CD14-positive monocyte (primary cell): Measurements from ENCODE around the gene OFD1. TPM values are rescaled to one million over a fixed set of nuclear protein-coding genes. Genes with fewer than 3 reads are reported as not detected.
A peak's percentile ranks its signal among the peaks of the same experiment; 100 is the strongest.

Experiments used
- DNase-seq, 3 donors: peaks; one replicate each; pipeline ENCODE4 v3.0.0-alpha.2; 2011 to 2022
- H2AFZ ChIP-seq: 2 replicates; pipeline ENCODE4 v1.6.0; 2012; ENCODE audit warnings: mild to moderate bottlenecking, low read depth, low read length, inconsistent platforms; ENCODE audit not compliant: insufficient read depth, poor library complexity, severe bottlenecking
- H3K27ac ChIP-seq, 2 donors: 1 replicate in 1 of 2; 2 replicates in 1 of 2; pipeline ENCODE4 v1.5.1; 2012 to 2013; ENCODE audit warnings: low read length in 2 of 2, control low read depth in 1 of 2, inconsistent platforms in 1 of 2, low read depth in 1 of 2, mild to moderate bottlenecking in 1 of 2
- H3K27me3 ChIP-seq, 2 donors: one replicate each; pipeline versions ENCODE4 v1.6.0 to v1.6.1; 2011 to 2013; ENCODE audit warnings: low read length in 2 of 2; ENCODE audit not compliant: control insufficient read depth in 2 of 2, insufficient read depth in 2 of 2
- H3K36me3 ChIP-seq, 2 donors: replicated peaks in 1 of 2; 1 replicate in 1 of 2; 2 replicates in 1 of 2; pipeline versions ENCODE4 v1.5.1 to v1.6.1; 2012 to 2013; ENCODE audit warnings: low read length in 2 of 2, control low read depth in 1 of 2, inconsistent platforms in 1 of 2, mild to moderate bottlenecking in 1 of 2; ENCODE audit not compliant: insufficient read depth in 2 of 2, control insufficient read depth in 1 of 2
- H3K4me1 ChIP-seq, 2 donors: 1 replicate in 1 of 2; 2 replicates in 1 of 2; pipeline versions ENCODE4 v1.5.1 to v1.6.1; 2012 to 2013; ENCODE audit warnings: low read length in 2 of 2, control low read depth in 1 of 2, inconsistent platforms in 1 of 2, mild to moderate bottlenecking in 1 of 2, moderate library complexity in 1 of 2; ENCODE audit not compliant: insufficient read depth in 2 of 2, control insufficient read depth in 1 of 2
- H3K4me2 ChIP-seq: replicated peaks from 2 replicates; pipeline ENCODE3; 2012; ENCODE audit warnings: low read length, moderate library complexity, mild to moderate bottlenecking; ENCODE audit not compliant: poor library complexity, severe bottlenecking; ENCODE audit errors: extremely low read depth
- H3K4me3 ChIP-seq, 3 experiments: fragments of 200-600 bp in 1 of 3; sonication (generic) in 1 of 3; replicated peaks in 1 of 3; 1 replicate in 2 of 3; 2 replicates in 1 of 3; pipeline ENCODE4 v1.5.1; 2011 to 2013; ENCODE audit warnings: low read length in 3 of 3, mild to moderate bottlenecking in 3 of 3, control low read depth in 2 of 3, low read depth in 2 of 3, inconsistent platforms in 1 of 3, moderate library complexity in 1 of 3
- H3K79me2 ChIP-seq: 2 replicates; pipeline ENCODE4 v1.6.0; 2012; ENCODE audit warnings: mild to moderate bottlenecking, control low read depth, inconsistent platforms, low read length, moderate library complexity; ENCODE audit not compliant: insufficient read depth
- H3K9ac ChIP-seq: 2 replicates; pipeline ENCODE4 v1.6.0; 2017; ENCODE audit warnings: low read length, mild to moderate bottlenecking; ENCODE audit not compliant: insufficient read depth, poor library complexity, severe bottlenecking
- H3K9me3 ChIP-seq, 2 donors: replicated peaks in 1 of 2; 1 replicate in 1 of 2; 2 replicates in 1 of 2; pipeline versions ENCODE4 v1.5.1 to v1.6.1; 2012 to 2013; ENCODE audit warnings: low read length in 2 of 2, control low read depth in 1 of 2; ENCODE audit not compliant: control insufficient read depth in 1 of 2, insufficient read depth in 1 of 2
- H4K20me1 ChIP-seq: 2 replicates; pipeline ENCODE4 v1.6.0; 2012; ENCODE audit warnings: mild to moderate bottlenecking, low read length, control low read depth, moderate library complexity; ENCODE audit not compliant: insufficient read depth
- H3K27ac Mint-ChIP-seq, 7 donors: one replicate each; pipeline ENCODE4 v1.8.0; 2020; ENCODE audit warnings: mild to moderate bottlenecking in 7 of 7, mixed read lengths in 7 of 7, moderate library complexity in 6 of 7, inconsistent platforms in 2 of 7
- H3K27me3 Mint-ChIP-seq, 3 donors: one replicate each; pipeline ENCODE4 v1.8.0; 2021 to 2022; ENCODE audit warnings: low read depth in 3 of 3, mild to moderate bottlenecking in 3 of 3, mixed read lengths in 3 of 3, moderate library complexity in 3 of 3, inconsistent platforms in 1 of 3
- H3K36me3 Mint-ChIP-seq, 2 donors: one replicate each; pipeline ENCODE4 v1.8.0; 2020; ENCODE audit warnings: mixed read lengths in 2 of 2, inconsistent platforms in 1 of 2, mild to moderate bottlenecking in 1 of 2
- H3K4me1 Mint-ChIP-seq: one replicate; pipeline ENCODE4 v1.8.0; 2020; ENCODE audit warnings: mild to moderate bottlenecking, mixed read lengths
- H3K4me3 Mint-ChIP-seq, 2 donors: one replicate each; pipeline ENCODE4 v1.8.0; 2020; ENCODE audit warnings: mild to moderate bottlenecking in 2 of 2, mixed read lengths in 2 of 2, moderate library complexity in 1 of 2
- H3K9me3 Mint-ChIP-seq, 7 donors: one replicate each; pipeline ENCODE4 v1.8.0; 2020 to 2022; ENCODE audit warnings: mixed read lengths in 7 of 7, mild to moderate bottlenecking in 6 of 7, moderate library complexity in 6 of 7, inconsistent platforms in 2 of 7
- WGBS: methylation state at CpG from one replicate; pipeline ENCODE4 v1.1.5; 2013; ENCODE audit warnings: missing lambda C conversion rate; ENCODE audit not compliant: insufficient coverage; 5-methylcytosine and 5-hydroxymethylcytosine counted together
- intact Hi-C, 2 donors: fragments of 100-400 bp; cut with micrococcal nuclease; formaldehyde crosslinking; loops; one replicate each; pipeline versions ENCODE4 v1.15.0 to v1.15.1; 2023
- polyA plus RNA-seq, 3 donors: library from polyadenylated mRNA; depleted of rRNA in 1 of 3; unstranded in 2 of 3; stranded (reverse) in 1 of 3; fragments of 300-500 nt in 2 of 3; fragments of >200 nt in 1 of 3; fragmentation: Illumina TruSeq in 2 of 3; gene quantifications; 1 replicate in 2 of 3; 2 replicates in 1 of 3; pipeline ENCODE4 v1.2.3, GENCODE V29; 2012 to 2021
- TF ChIP-seq, protein P1 (sequence below): fragments of 200-600 bp; IDR thresholded peaks from one replicate; pipeline ENCODE4 v1.8.0; 2022; ENCODE audit warnings: antibody characterized with exemption, mild to moderate bottlenecking

The OFD1 gene
- polyA plus RNA-seq, 3 donors, result 2.4 to 10.2 (median 2.9) TPM

GRCh38 chrX:13690836-13691235 is 43.7 kb upstream of the OFD1 start:
- no peak overlapping the region for H2AFZ ChIP-seq
- no peak for DNase-seq
- no CpG with 5 or more reads among the region's 3 CpGs for WGBS
- H3K4me2 ChIP-seq, result peak overlapping the region; percentile 71
- H3K79me2 ChIP-seq, result peaks cover 78% of the 10 kb centered on the region
- H3K27ac ChIP-seq, result peak overlapping the region in 1 of 2 donors; percentile 94
- Mint-ChIP-seq H3K9me3 (peaks cover 0 to 6% (median 0%) of the 10 kb centered on the region in 7 donors), H3K4me3 (peak overlapping the region; percentile 55 to 92), H3K4me1 (peaks cover 48% of the 10 kb centered on the region), H3K27me3 (peaks cover 0 to 36% (median 0%) of the 10 kb centered on the region in 3 donors), H3K27ac (peak overlapping the region in 6 of 7 donors; percentile 3 to 97 (median 90)), H3K36me3 (peaks cover 0 to 3% of the 10 kb centered on the region in 2 donors)
- TF ChIP-seq, protein P1, sequence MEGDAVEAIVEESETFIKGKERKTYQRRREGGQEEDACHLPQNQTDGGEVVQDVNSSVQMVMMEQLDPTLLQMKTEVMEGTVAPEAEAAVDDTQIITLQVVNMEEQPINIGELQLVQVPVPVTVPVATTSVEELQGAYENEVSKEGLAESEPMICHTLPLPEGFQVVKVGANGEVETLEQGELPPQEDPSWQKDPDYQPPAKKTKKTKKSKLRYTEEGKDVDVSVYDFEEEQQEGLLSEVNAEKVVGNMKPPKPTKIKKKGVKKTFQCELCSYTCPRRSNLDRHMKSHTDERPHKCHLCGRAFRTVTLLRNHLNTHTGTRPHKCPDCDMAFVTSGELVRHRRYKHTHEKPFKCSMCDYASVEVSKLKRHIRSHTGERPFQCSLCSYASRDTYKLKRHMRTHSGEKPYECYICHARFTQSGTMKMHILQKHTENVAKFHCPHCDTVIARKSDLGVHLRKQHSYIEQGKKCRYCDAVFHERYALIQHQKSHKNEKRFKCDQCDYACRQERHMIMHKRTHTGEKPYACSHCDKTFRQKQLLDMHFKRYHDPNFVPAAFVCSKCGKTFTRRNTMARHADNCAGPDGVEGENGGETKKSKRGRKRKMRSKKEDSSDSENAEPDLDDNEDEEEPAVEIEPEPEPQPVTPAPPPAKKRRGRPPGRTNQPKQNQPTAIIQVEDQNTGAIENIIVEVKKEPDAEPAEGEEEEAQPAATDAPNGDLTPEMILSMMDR, result no peak
- intact Hi-C loops, result loop anchor here (5.0 to 10.0 kb wide), 2 partner anchors 39 to 1184 kb away; partner anchors contain the start of genes FANCB (in 1 of the 2), MOSPD2 (in 1 of the 2) and TCEANC (in 1 of the 2)
- H4K20me1 ChIP-seq, result peaks cover 38% of the 10 kb centered on the region
- peaks cover 0 to 12% of the 10 kb centered on the region in 2 donors for H3K27me3 ChIP-seq
- peak overlapping the region in 1 of 3 experiments; percentile 85 for H3K4me3 ChIP-seq
- H3K9ac ChIP-seq, result peak overlapping the region; percentile 94
- H3K36me3 ChIP-seq, result no peaks in the 10 kb centered on the region
- H3K4me1 ChIP-seq, result peaks cover 51 to 54% of the 10 kb centered on the region in 2 donors
- H3K9me3 ChIP-seq, result no peaks in the 10 kb centered on the region

GRCh38 chrX:13691841-13692371 is 42.6 kb upstream of the OFD1 start:
- H3K4me1 Mint-ChIP-seq, result peaks cover 55% of the 10 kb centered on the region
- Histone ChIP-seq H2AFZ (no peak overlapping the region), H4K20me1 (peaks cover 49% of the 10 kb centered on the region), H3K79me2 (peaks cover 89% of the 10 kb centered on the region), H3K27ac (peak overlapping the region in 1 of 2 donors; percentile 44), H3K4me1 (peaks cover 60 to 65% of the 10 kb centered on the region in 2 donors), H3K9me3 (no peaks in the 10 kb centered on the region), H3K4me3 (no peak overlapping the region), H3K36me3 (no peaks in the 10 kb centered on the region), H3K4me2 (no peak overlapping the region), H3K9ac (no peak overlapping the region), H3K27me3 (peaks cover 0 to 12% of the 10 kb centered on the region in 2 donors)
- peak overlapping the region in 1 of 2 donors; percentile 2 for H3K4me3 Mint-ChIP-seq
- DNase-seq, result peak in 1 of 3 donors; percentile 27
- H3K27ac Mint-ChIP-seq, result peak overlapping the region; percentile 19 to 74 (median 42)
- peaks cover 0 to 6% (median 0%) of the 10 kb centered on the region in 7 donors for H3K9me3 Mint-ChIP-seq
- peaks cover 0 to 34% (median 0%) of the 10 kb centered on the region in 3 donors for H3K27me3 Mint-ChIP-seq
- intact Hi-C loops, result loop anchor here (5.0 to 10.0 kb wide), 2 partner anchors 40 to 1183 kb away; partner anchors contain the start of genes FANCB (in 1 of the 2), MOSPD2 (in 1 of the 2) and TCEANC (in 1 of the 2)
- H3K36me3 Mint-ChIP-seq, result peaks cover 0 to 3% of the 10 kb centered on the region in 2 donors
- TF ChIP-seq, protein P1, result no peak
- no CpG with 5 or more reads among the region's 7 CpGs for WGBS
